ENCODE results near the gene SMC4. TPM values are rescaled to one million over a fixed set of nuclear protein-coding genes. Genes with fewer than 3 reads are reported as not detected.
A peak's percentile ranks its signal among the peaks of the same experiment; 100 is the strongest.

SMC4 gene
- total and polyA plus RNA-seq, 2 donors = 14.5 to 205 TPM

- Histone ChIP-seq H3K36me3 (ENCODE audit: insufficient read depth) (no peaks in the 10 kb centered on the region), H3K27ac (ENCODE audit: low read depth) (no peak overlapping the region), H3K4me1 (ENCODE audit: insufficient read depth) (no peaks in the 10 kb centered on the region), H3K4me3 (ENCODE audit: low read depth, low read length) (no peak overlapping the region)
- WGBS = 84% methylated on average over 6 of the region's 6 CpGs
- no peak for DNase-seq (ENCODE audit: extremely low spot score)
These were observed 82.4 kb downstream of the SMC4 start for GRCh38 chr3:160481856-160482255.

DNA sequence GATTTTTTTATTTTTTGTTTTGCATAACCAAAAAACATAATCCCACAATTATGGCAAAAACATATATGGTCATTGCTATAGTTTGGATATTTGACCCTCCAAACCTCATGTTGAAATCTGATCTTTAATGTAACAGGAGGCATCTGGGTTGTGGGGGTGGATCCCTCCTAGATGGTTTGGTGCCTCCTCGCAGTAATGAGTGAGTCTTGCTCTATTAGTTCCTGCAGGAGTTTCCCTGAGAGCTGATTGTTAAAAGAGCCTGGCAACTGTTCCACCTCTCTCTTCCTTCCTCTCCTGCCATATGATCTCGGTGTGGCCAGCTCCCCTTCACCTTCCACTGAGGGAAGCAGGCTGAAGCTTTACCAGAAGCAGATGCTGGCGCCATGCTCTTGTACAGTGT is 83.3 kb downstream of the SMC4 start:
- Histone ChIP-seq H3K27ac (ENCODE audit: low read depth) (no peak overlapping the region), H3K4me1 (ENCODE audit: insufficient read depth) (no peaks in the 10 kb centered on the region), H3K4me3 (ENCODE audit: low read depth, low read length) (no peak overlapping the region), H3K36me3 (ENCODE audit: insufficient read depth) (no peaks in the 10 kb centered on the region)
- no peak for DNase-seq (ENCODE audit: extremely low spot score)
- 78% methylated on average over 3 of the region's 3 CpGs for WGBS

Small RNA genes lying within 50 kb of the gene (small RNA-seq; reads per million reads assigned to genes)
- gene MIR15B (90.1 reads per million, percentile 97 among the genes with 10 or more reads in this experiment), gene MIR16-2 (21.9 reads per million, percentile 95 among the genes with 10 or more reads in this experiment), gene RNU7-136P (not detected)

Other genes with a start within 250 kb of the SMC4 start
- gene C3orf80, start 174.2 kb upstream of the SMC4 start, total RNA-seq = 1.0 TPM
- 1.6 TPM for gene C3orf80, start 174.2 kb upstream of the SMC4 start, polyA plus RNA-seq
- 83.6 TPM for gene IFT80, start 425 bp upstream of the SMC4 start, total RNA-seq
- gene IFT80, start 425 bp upstream of the SMC4 start, polyA plus RNA-seq = 13.1 TPM
- 40.2 TPM for gene TRIM59, start 50.1 kb downstream of the SMC4 start, total RNA-seq
- 2.4 TPM for gene TRIM59, start 50.1 kb downstream of the SMC4 start, polyA plus RNA-seq
- 39.7 TPM for gene KPNA4, start 165.9 kb downstream of the SMC4 start, total RNA-seq
- 18.2 TPM for gene KPNA4, start 165.9 kb downstream of the SMC4 start, polyA plus RNA-seq